ENCODE results near the gene TTC21A.

DNA sequence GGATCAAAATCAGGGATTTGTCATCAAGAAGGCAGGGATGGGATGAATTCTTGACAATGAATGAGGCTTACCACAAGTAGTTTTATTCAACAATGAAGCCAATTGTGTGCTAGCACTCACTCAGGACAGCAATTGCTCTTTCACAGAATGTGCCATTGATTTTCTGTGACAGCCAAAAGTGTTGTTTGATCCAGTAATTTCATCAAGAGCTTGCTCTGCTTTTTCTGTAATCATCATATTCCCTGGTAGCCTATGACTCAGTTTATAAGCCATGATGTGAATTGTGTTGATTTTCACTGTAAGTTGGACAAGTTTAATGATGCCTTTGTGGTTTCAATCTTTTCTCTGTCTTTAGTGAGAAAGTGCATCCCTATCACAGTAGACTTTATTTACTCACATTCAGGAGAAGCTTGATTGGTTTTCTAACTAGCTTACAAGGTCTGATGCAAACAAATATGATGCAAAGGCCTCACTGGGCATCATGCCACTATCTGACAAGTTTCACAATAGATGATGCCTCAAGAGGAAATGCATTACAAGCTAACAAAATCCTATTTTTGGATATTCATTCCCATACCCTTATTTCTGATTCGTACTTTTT lies 59.6 kb downstream of the TTC21A start:
- TF ChIP-seq, protein P1, sequence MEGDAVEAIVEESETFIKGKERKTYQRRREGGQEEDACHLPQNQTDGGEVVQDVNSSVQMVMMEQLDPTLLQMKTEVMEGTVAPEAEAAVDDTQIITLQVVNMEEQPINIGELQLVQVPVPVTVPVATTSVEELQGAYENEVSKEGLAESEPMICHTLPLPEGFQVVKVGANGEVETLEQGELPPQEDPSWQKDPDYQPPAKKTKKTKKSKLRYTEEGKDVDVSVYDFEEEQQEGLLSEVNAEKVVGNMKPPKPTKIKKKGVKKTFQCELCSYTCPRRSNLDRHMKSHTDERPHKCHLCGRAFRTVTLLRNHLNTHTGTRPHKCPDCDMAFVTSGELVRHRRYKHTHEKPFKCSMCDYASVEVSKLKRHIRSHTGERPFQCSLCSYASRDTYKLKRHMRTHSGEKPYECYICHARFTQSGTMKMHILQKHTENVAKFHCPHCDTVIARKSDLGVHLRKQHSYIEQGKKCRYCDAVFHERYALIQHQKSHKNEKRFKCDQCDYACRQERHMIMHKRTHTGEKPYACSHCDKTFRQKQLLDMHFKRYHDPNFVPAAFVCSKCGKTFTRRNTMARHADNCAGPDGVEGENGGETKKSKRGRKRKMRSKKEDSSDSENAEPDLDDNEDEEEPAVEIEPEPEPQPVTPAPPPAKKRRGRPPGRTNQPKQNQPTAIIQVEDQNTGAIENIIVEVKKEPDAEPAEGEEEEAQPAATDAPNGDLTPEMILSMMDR (IDR thresholded peaks at IDR 0.05; ENCODE audit: insufficient read depth, low read length, poor library complexity, severe bottlenecking): no peak
- TF ChIP-seq EZH2phosphoT487 (conservative IDR thresholded peaks at IDR 0.05; ENCODE audit: low read length): no peak
